MM.1S (cell line): Measurements from ENCODE around the gene NLGN1.

Experiments used
- DNase-seq: peaks from one replicate; pipeline ENCODE4 v3.0.0-alpha.2; 2015
- H2AFZ ChIP-seq: fragments of 300-600 bp; sonication (generic); 2 replicates; pipeline ENCODE4 v1.6.0; 2016; ENCODE audit warnings: antibody characterized with exemption, low read length
- H3F3A ChIP-seq: fragments of 300-600 bp; sonication (generic); 2 replicates; pipeline ENCODE4 v1.6.1; 2016; ENCODE audit warnings: mild to moderate bottlenecking, antibody characterized with exemption, low read length, moderate library complexity, mixed read lengths; ENCODE audit not compliant: insufficient read depth
- H3K27ac ChIP-seq: fragments of 300-600 bp; sonication (generic); 2 replicates; pipeline ENCODE4 v1.5.1; 2016; ENCODE audit warnings: mild to moderate bottlenecking, low read length
- H3K27me3 ChIP-seq: fragments of 300-600 bp; sonication (generic); replicated peaks from 2 replicates; pipeline ENCODE4 v1.6.0; 2016; ENCODE audit warnings: low read length; ENCODE audit not compliant: insufficient read depth
- H3K36me3 ChIP-seq: fragments of 300-600 bp; sonication (generic); replicated peaks from 2 replicates; pipeline ENCODE4 v1.6.1; 2016; ENCODE audit warnings: mild to moderate bottlenecking, low read length, mixed read lengths; ENCODE audit not compliant: insufficient read depth
- H3K4me1 ChIP-seq: fragments of 300-600 bp; sonication (generic); 2 replicates; pipeline ENCODE4 v1.6.1; 2016; ENCODE audit warnings: low read length, mixed read lengths
- H3K4me2 ChIP-seq: fragments of 300-600 bp; sonication (generic); 2 replicates; pipeline ENCODE4 v1.6.0; 2016; ENCODE audit warnings: low read depth, low read length
- H3K4me3 ChIP-seq: fragments of 300-600 bp; sonication (generic); 2 replicates; pipeline ENCODE4 v1.5.1; 2016; ENCODE audit warnings: low read length, mixed read lengths
- H3K79me2 ChIP-seq: fragments of 300-600 bp; sonication (generic); 2 replicates; pipeline ENCODE4 v1.6.1; 2016; ENCODE audit warnings: mixed run types, low read length, mixed read lengths
- H3K9ac ChIP-seq: fragments of 300-600 bp; sonication (generic); 2 replicates; pipeline ENCODE4 v1.6.1; 2016; ENCODE audit warnings: low read length, mixed read lengths
- H3K9me2 ChIP-seq: fragments of 300-600 bp; sonication (generic); replicated peaks from 2 replicates; pipeline ENCODE4 v1.6.1; 2016; ENCODE audit warnings: mild to moderate bottlenecking, low read length, mixed read lengths; ENCODE audit not compliant: insufficient read depth
- H3K9me3 ChIP-seq: fragments of 300-600 bp; sonication (generic); replicated peaks from 2 replicates; pipeline ENCODE4 v1.6.1; 2016; ENCODE audit warnings: mild to moderate bottlenecking, low read length, mixed read lengths; ENCODE audit not compliant: insufficient read depth
- H4K20me1 ChIP-seq: fragments of 300-600 bp; sonication (generic); 2 replicates; pipeline ENCODE4 v1.6.1; 2016; ENCODE audit warnings: mild to moderate bottlenecking, low read length, moderate library complexity, mixed read lengths; ENCODE audit not compliant: insufficient read depth
- EZH2 ChIP-seq: fragments of 300-600 bp; sonication (generic); optimal IDR thresholded peaks from 2 replicates; pipeline ENCODE3; 2017; ENCODE audit warnings: low read depth, mild to moderate bottlenecking, antibody characterized with exemption, low read length, mixed read lengths
- EZH2phosphoT487 ChIP-seq: fragments of 300-600 bp; sonication (generic); IDR thresholded peaks from 2 replicates; pipeline ENCODE4 v1.6.1; 2018; ENCODE audit warnings: antibody characterized with exemption, low read length
- TF ChIP-seq, protein P1 (sequence below): fragments of 300-600 bp; sonication (generic); IDR thresholded peaks from 2 replicates; pipeline ENCODE4 v1.5.1; 2016; ENCODE audit warnings: antibody characterized with exemption, low read length, mixed read lengths

NLGN1 gene

DNA sequence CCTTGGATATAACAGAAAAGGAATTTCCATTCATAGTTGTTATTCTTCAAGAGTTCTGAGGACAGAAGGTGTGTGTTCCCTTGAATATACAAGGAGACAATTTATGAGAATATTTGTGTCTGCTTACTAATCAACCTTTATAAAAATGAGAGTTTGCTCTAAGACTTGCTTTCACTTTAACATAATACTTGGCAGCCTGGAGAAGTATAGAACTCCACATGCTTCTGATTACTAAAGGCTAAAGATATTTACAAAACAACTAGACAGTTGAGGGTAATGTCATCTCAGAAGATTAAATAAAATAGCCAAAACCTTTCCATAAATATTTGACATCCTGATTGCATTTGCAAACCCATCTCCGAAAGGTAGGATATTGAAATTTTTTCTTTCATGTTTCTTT is 734.5 kb downstream of the NLGN1 start:
- no peaks in the 10 kb centered on the region for H3F3A ChIP-seq
- H2AFZ ChIP-seq: no peak overlapping the region
- no peak for DNase-seq
- H3K36me3 ChIP-seq: no peaks in the 10 kb centered on the region
- H3K27ac ChIP-seq: no peak overlapping the region
- H3K9me3 ChIP-seq: no peaks in the 10 kb centered on the region
- H4K20me1 ChIP-seq: no peaks in the 10 kb centered on the region
- H3K4me3 ChIP-seq: no peak overlapping the region
- no peaks in the 10 kb centered on the region for H3K4me1 ChIP-seq
- no peak overlapping the region for H3K4me2 ChIP-seq
- no peak overlapping the region for H3K9ac ChIP-seq
- H3K27me3 ChIP-seq: no peaks in the 10 kb centered on the region
- H3K9me2 ChIP-seq: no peaks in the 10 kb centered on the region
- no peaks in the 10 kb centered on the region for H3K79me2 ChIP-seq
- TF ChIP-seq EZH2 (no peak), EZH2phosphoT487 (no peak)
- TF ChIP-seq, protein P1, sequence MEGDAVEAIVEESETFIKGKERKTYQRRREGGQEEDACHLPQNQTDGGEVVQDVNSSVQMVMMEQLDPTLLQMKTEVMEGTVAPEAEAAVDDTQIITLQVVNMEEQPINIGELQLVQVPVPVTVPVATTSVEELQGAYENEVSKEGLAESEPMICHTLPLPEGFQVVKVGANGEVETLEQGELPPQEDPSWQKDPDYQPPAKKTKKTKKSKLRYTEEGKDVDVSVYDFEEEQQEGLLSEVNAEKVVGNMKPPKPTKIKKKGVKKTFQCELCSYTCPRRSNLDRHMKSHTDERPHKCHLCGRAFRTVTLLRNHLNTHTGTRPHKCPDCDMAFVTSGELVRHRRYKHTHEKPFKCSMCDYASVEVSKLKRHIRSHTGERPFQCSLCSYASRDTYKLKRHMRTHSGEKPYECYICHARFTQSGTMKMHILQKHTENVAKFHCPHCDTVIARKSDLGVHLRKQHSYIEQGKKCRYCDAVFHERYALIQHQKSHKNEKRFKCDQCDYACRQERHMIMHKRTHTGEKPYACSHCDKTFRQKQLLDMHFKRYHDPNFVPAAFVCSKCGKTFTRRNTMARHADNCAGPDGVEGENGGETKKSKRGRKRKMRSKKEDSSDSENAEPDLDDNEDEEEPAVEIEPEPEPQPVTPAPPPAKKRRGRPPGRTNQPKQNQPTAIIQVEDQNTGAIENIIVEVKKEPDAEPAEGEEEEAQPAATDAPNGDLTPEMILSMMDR: no peak

DNA sequence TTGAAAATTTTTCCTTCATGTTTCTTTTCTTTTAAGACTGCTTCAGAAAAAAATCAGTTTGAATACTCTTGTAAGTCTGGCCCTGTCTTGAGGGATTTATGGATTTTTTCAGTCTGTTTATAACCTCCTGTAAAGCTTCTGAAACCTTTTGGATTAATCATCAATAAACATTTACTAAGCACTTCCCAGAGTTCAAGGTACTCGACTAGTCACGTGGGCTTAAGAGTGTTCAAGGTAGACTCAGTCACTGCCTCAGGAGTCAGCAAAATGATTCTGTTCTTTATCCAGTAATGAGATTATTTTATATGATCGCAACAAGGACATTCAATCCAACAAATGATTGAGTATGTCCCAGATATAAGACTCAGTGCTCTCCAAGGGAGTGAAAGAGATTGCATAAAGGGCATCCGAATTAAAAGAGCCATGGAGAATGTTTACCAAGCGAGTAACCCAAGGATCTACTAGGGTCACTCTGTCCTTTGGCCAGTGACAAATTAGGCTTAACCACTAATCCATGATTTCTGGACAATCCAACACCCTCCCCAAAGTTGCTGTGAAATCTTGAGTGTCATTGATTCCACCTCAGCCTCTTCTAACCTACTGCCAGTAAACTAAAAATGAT is 735.0 kb downstream of the NLGN1 start:
- Histone ChIP-seq H3K36me3 (no peaks in the 10 kb centered on the region), H3K4me2 (no peak overlapping the region), H3K9ac (no peak overlapping the region), H3F3A (no peaks in the 10 kb centered on the region), H3K9me3 (no peaks in the 10 kb centered on the region), H3K27ac (no peak overlapping the region), H4K20me1 (no peaks in the 10 kb centered on the region), H3K27me3 (no peaks in the 10 kb centered on the region), H3K9me2 (no peaks in the 10 kb centered on the region), H2AFZ (no peak overlapping the region), H3K4me3 (no peak overlapping the region), H3K4me1 (no peaks in the 10 kb centered on the region), H3K79me2 (no peaks in the 10 kb centered on the region)
- TF ChIP-seq, protein P1: no peak
- no peak for TF ChIP-seq EZH2
- TF ChIP-seq EZH2phosphoT487: no peak
- no peak for DNase-seq

DNA sequence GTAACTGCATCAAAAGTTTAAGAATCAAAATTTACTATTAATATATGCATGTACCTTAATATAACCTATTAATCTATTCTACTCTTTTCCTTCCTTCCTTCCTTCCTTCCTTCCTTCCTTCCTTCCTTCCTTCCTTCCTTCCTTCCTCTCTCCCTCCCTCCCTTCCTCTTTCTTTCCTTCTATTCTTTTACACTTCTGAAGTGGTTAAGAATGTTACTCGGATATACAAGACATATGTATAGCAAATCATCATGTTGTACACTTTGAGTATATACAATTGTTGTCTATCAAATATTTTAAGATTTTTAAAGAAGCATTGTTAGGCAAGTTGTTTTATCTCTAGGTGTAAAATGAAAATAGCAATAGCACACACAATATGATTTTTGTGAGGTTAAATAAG is 748.5 kb downstream of the NLGN1 start:
- Histone ChIP-seq H3K79me2 (no peaks in the 10 kb centered on the region), H3K36me3 (no peaks in the 10 kb centered on the region), H3K9ac (no peak overlapping the region), H2AFZ (no peak overlapping the region), H3K9me3 (no peaks in the 10 kb centered on the region), H4K20me1 (no peaks in the 10 kb centered on the region), H3K4me2 (no peak overlapping the region), H3K4me3 (no peak overlapping the region), H3K9me2 (no peaks in the 10 kb centered on the region), H3K4me1 (no peaks in the 10 kb centered on the region), H3F3A (no peaks in the 10 kb centered on the region), H3K27me3 (no peaks in the 10 kb centered on the region), H3K27ac (no peak overlapping the region)
- TF ChIP-seq EZH2phosphoT487 (no peak), EZH2 (no peak)
- TF ChIP-seq, protein P1: no peak
- DNase-seq: no peak
